HG03457 (cell line): ENCODE results near the gene HSD17B13.
"Not testable (repeated sequence)": the region's sequence is repeated elsewhere in the genome, so short reads cannot be mapped to it uniquely, and the experiment has no call there.

Source experiments
- ATAC-seq: cut with Tn5 transposase; IDR thresholded peaks from one replicate; pipeline ENCODE4 v1.9.1; 2021; ENCODE audit warnings: moderate number of reproducible peaks; ENCODE audit not compliant: unreplicated experiment

HSD17B13 gene

GRCh38 chr4:87316961-87317360 lies 5.7 kb downstream of the HSD17B13 start:
- no peak for ATAC-seq

GRCh38 chr4:87315000-87315399 lies 7.7 kb downstream of the HSD17B13 start:
- not testable (repeated sequence) for ATAC-seq

- ATAC-seq, result no peak
Measured at GRCh38 chr4:87313756-87314155, 8.9 kb downstream of the HSD17B13 start.

GRCh38 chr4:87311684-87312083 lies 11.0 kb downstream of the HSD17B13 start:
- no peak for ATAC-seq

GRCh38 chr4:87310691-87311335 lies 11.9 kb downstream of the HSD17B13 start:
- no peak for ATAC-seq

- no peak for ATAC-seq
Measured at GRCh38 chr4:87309625-87310024, 13.1 kb downstream of the HSD17B13 start.

GRCh38 chr4:87306056-87306455 lies 16.6 kb downstream of the HSD17B13 start:
- no peak for ATAC-seq

GRCh38 chr4:87305562-87305961 lies 17.1 kb downstream of the HSD17B13 start:
- no peak for ATAC-seq

GRCh38 chr4:87304745-87305432 lies 17.8 kb downstream of the HSD17B13 start:
- no peak for ATAC-seq

- no peak for ATAC-seq
Measured at GRCh38 chr4:87299898-87300297, 22.8 kb downstream of the HSD17B13 start.

GRCh38 chr4:87298362-87298761 lies 24.3 kb downstream of the HSD17B13 start:
- ATAC-seq, result no peak

- ATAC-seq, result not testable (repeated sequence)
Measured at GRCh38 chr4:87294911-87295310, 27.8 kb downstream of the HSD17B13 start.

- not testable (repeated sequence) for ATAC-seq
Measured at GRCh38 chr4:87293889-87294288, 28.8 kb downstream of the HSD17B13 start.

- no peak for ATAC-seq
Measured at GRCh38 chr4:87286970-87287369, 35.7 kb downstream of the HSD17B13 start.

- not testable (repeated sequence) for ATAC-seq
Measured at GRCh38 chr4:87284268-87284667, 38.4 kb downstream of the HSD17B13 start.

- ATAC-seq, result no peak
Measured at GRCh38 chr4:87283151-87283550, 39.5 kb downstream of the HSD17B13 start.

GRCh38 chr4:87281603-87282002 lies 41.1 kb downstream of the HSD17B13 start:
- ATAC-seq, result no peak

- no peak for ATAC-seq
Measured at GRCh38 chr4:87278335-87278794, 44.3 kb downstream of the HSD17B13 start.

- no peak for ATAC-seq
Measured at GRCh38 chr4:87275311-87275710, 47.4 kb downstream of the HSD17B13 start.

GRCh38 chr4:87274803-87275202 lies 47.9 kb downstream of the HSD17B13 start:
- no peak for ATAC-seq

GRCh38 chr4:87274327-87274726 lies 48.4 kb downstream of the HSD17B13 start:
- ATAC-seq, result no peak

- ATAC-seq, result no peak
Measured at GRCh38 chr4:87270825-87271224, 51.9 kb downstream of the HSD17B13 start.
